K562 (cell line): Measurements from ENCODE around the gene NT5DC4. TPM values are rescaled to one million over a fixed set of nuclear protein-coding genes. Genes with fewer than 3 reads are reported as not detected.

Experiments
- CBX5 ChIP-seq: IDR thresholded peaks from 2 replicates; pipeline ENCODE4 v1.6.1; 2014; ENCODE audit warnings: low read depth, borderline replicate concordance
- DNMT1 ChIP-seq: fragments of 450-650 bp; IDR thresholded peaks from 2 replicates; pipeline ENCODE4 v1.6.1; 2016; ENCODE audit warnings: antibody characterized with exemption, mild to moderate bottlenecking
- EGR1 ChIP-seq: fragments of 450-650 bp; conservative IDR thresholded peaks from 2 replicates; pipeline ENCODE4 v1.6.1; 2017; ENCODE audit warnings: mild to moderate bottlenecking
- RBM15 ChIP-seq: fragments of 200-400 bp; formaldehyde crosslinking; IDR thresholded peaks from 2 replicates; pipeline ENCODE4 v1.6.1; 2018; ENCODE audit warnings: mild to moderate bottlenecking, low read length, moderate library complexity; ENCODE audit not compliant: insufficient read depth
- SAFB ChIP-seq: fragments of 200-400 bp; formaldehyde crosslinking; IDR thresholded peaks from 2 replicates; pipeline ENCODE4 v1.6.1; 2017; ENCODE audit warnings: low read depth, low read length, borderline replicate concordance
- THRAP3 ChIP-seq: fragments of 450-650 bp; IDR thresholded peaks from 2 replicates; pipeline ENCODE4 v1.6.1; 2016; ENCODE audit warnings: mild to moderate bottlenecking, inconsistent platforms, borderline replicate concordance
- ZNF589 ChIP-seq: fragments of 200-800 bp; sonication (Bioruptor generic); IDR thresholded peaks from 2 replicates; pipeline ENCODE4 v1.6.1; 2016; ENCODE audit warnings: low read depth, missing genetic modification characterization, missing compliant biosample characterization
- ZSCAN32 ChIP-seq: fragments of 450-650 bp; formaldehyde crosslinking; IDR thresholded peaks from 2 replicates; pipeline ENCODE4 v1.4.0; 2020; ENCODE audit warnings: mild to moderate bottlenecking, moderate library complexity
- polyA plus RNA-seq, 8 experiments: library from polyadenylated mRNA; depleted of rRNA in 4 of 8; stranded (reverse) in 5 of 8; unstranded in 3 of 8; fragments of >200 nt; fragmentation: Nextera tagmentation in 2 of 8; fragmentation: Illumina TruSeq in 1 of 8; extraction: Ambion mirVana in 2 of 8; extraction: Trizol in 1 of 8; gene quantifications; 2 replicates each; pipeline versions ENCODE4 v1.2.1 to v1.2.3, GENCODE V29; 2011 to 2014; ENCODE audit warnings: inconsistent platforms in 1 of 8, missing spikeins in 1 of 8
- total RNA-seq, 7 experiments: library from RNA; depleted of rRNA in 6 of 7; stranded (reverse); fragments of >200 nt in 6 of 7; fragmentation: Illumina TruSeq in 2 of 7; extraction: Trizol in 2 of 7; gene quantifications; 2 replicates each; pipeline versions ENCODE4 v1.2.1 to v1.2.3, GENCODE V29; 2011 to 2021; ENCODE audit warnings: low replicate concordance in 1 of 7
- TF ChIP-seq, protein P1 (sequence below), 2 experiments: fragments of 450-650 bp in 1 of 2; sonication (generic) in 1 of 2; formaldehyde crosslinking in 1 of 2; IDR thresholded peaks; 2 replicates each; pipeline versions ENCODE4 v1.7.1 to v1.9.0; 2016 to 2022; ENCODE audit warnings: inconsistent platforms in 1 of 2, mild to moderate bottlenecking in 1 of 2, missing genetic modification reagents in 1 of 2
- TF ChIP-seq, protein P2 (sequence below): sonication (generic); formaldehyde crosslinking; IDR thresholded peaks from 2 replicates; pipeline ENCODE4 v1.8.0; 2022; ENCODE audit warnings: missing genetic modification reagents, mild to moderate bottlenecking, borderline replicate concordance
- TF ChIP-seq, protein P3 (sequence below): fragments of 450-650 bp; IDR thresholded peaks from 2 replicates; pipeline ENCODE4 v1.6.1; 2017; ENCODE audit warnings: antibody characterized with exemption, mild to moderate bottlenecking

NT5DC4 gene
- total and polyA plus RNA-seq, 9 of the 15 experiments (the other 6 are each of a cell fraction or from before 2014, with no cell fraction given) = 0.44 to 6.9 (median 2.5) TPM

DNA sequence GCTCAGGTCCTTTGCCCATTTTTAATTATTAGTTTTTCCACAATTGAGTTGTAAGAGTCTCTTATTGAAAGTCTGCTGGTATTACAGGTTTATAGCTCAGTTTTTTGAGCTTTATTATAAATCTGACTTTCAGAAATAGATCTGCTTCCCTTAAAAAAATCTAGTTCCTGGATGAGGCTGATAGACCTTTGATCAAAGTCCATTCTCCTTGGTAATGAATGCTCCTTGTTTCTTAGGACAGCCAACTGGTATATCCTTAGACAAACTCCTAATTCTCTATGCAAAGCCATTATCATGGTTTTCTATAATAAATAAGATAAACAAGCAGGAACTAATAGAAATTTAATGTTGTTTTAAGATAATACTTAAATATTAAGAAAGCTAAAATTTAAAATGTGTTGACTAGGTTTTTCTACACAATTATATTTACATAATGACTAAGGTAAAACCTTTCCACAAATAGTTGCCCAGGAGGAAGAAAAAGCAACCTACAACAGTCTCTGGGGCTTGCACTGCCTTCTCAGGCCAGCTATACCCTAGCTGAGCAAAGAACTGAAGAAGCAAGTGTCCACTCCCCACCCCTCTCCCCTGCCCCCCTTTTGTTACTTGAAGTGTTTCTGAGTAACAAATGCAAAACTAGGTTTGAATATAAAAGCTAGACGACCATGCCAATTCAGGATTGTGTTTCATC, 16.9 kb downstream of the NT5DC4 start (continued):
- TF ChIP-seq, protein P1, sequence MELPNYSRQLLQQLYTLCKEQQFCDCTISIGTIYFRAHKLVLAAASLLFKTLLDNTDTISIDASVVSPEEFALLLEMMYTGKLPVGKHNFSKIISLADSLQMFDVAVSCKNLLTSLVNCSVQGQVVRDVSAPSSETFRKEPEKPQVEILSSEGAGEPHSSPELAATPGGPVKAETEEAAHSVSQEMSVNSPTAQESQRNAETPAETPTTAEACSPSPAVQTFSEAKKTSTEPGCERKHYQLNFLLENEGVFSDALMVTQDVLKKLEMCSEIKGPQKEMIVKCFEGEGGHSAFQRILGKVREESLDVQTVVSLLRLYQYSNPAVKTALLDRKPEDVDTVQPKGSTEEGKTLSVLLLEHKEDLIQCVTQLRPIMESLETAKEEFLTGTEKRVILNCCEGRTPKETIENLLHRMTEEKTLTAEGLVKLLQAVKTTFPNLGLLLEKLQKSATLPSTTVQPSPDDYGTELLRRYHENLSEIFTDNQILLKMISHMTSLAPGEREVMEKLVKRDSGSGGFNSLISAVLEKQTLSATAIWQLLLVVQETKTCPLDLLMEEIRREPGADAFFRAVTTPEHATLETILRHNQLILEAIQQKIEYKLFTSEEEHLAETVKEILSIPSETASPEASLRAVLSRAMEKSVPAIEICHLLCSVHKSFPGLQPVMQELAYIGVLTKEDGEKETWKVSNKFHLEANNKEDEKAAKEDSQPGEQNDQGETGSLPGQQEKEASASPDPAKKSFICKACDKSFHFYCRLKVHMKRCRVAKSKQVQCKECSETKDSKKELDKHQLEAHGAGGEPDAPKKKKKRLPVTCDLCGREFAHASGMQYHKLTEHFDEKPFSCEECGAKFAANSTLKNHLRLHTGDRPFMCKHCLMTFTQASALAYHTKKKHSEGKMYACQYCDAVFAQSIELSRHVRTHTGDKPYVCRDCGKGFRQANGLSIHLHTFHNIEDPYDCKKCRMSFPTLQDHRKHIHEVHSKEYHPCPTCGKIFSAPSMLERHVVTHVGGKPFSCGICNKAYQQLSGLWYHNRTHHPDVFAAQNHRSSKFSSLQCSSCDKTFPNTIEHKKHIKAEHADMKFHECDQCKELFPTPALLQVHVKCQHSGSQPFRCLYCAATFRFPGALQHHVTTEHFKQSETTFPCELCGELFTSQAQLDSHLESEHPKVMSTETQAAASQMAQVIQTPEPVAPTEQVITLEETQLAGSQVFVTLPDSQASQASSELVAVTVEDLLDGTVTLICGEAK (IDR thresholded peaks at IDR 0.05) = no peak
- TF ChIP-seq, protein P1 (CRISPR knock-in tag; IDR thresholded peaks at IDR 0.05) = no peak
- TF ChIP-seq SAFB (no peak), RBM15 (no peak), THRAP3 (no peak), DNMT1 (no peak), ZNF589 (CRISPR knock-in tag) (no peak), CBX5 (no peak), ZSCAN32 (CRISPR knock-in tag) (no peak), EGR1 (no peak)
- TF ChIP-seq, protein P2, sequence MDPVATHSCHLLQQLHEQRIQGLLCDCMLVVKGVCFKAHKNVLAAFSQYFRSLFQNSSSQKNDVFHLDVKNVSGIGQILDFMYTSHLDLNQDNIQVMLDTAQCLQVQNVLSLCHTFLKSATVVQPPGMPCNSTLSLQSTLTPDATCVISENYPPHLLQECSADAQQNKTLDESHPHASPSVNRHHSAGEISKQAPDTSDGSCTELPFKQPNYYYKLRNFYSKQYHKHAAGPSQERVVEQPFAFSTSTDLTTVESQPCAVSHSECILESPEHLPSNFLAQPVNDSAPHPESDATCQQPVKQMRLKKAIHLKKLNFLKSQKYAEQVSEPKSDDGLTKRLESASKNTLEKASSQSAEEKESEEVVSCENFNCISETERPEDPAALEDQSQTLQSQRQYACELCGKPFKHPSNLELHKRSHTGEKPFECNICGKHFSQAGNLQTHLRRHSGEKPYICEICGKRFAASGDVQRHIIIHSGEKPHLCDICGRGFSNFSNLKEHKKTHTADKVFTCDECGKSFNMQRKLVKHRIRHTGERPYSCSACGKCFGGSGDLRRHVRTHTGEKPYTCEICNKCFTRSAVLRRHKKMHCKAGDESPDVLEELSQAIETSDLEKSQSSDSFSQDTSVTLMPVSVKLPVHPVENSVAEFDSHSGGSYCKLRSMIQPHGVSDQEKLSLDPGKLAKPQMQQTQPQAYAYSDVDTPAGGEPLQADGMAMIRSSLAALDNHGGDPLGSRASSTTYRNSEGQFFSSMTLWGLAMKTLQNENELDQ (CRISPR knock-in tag) = no peak
- TF ChIP-seq, protein P3, sequence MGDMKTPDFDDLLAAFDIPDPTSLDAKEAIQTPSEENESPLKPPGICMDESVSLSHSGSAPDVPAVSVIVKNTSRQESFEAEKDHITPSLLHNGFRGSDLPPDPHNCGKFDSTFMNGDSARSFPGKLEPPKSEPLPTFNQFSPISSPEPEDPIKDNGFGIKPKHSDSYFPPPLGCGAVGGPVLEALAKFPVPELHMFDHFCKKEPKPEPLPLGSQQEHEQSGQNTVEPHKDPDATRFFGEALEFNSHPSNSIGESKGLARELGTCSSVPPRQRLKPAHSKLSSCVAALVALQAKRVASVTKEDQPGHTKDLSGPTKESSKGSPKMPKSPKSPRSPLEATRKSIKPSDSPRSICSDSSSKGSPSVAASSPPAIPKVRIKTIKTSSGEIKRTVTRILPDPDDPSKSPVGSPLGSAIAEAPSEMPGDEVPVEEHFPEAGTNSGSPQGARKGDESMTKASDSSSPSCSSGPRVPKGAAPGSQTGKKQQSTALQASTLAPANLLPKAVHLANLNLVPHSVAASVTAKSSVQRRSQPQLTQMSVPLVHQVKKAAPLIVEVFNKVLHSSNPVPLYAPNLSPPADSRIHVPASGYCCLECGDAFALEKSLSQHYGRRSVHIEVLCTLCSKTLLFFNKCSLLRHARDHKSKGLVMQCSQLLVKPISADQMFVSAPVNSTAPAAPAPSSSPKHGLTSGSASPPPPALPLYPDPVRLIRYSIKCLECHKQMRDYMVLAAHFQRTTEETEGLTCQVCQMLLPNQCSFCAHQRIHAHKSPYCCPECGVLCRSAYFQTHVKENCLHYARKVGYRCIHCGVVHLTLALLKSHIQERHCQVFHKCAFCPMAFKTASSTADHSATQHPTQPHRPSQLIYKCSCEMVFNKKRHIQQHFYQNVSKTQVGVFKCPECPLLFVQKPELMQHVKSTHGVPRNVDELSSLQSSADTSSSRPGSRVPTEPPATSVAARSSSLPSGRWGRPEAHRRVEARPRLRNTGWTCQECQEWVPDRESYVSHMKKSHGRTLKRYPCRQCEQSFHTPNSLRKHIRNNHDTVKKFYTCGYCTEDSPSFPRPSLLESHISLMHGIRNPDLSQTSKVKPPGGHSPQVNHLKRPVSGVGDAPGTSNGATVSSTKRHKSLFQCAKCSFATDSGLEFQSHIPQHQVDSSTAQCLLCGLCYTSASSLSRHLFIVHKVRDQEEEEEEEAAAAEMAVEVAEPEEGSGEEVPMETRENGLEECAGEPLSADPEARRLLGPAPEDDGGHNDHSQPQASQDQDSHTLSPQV = no peak
